Renal cortex interstitium (tissue), 15 donors: ENCODE data around the gene IQGAP1. TPM values are rescaled to one million over a fixed set of nuclear protein-coding genes. Genes with fewer than 3 reads are reported as not detected.
A peak's percentile ranks its signal among the peaks of the same experiment; 100 is the strongest.
"Not testable (repeated sequence)": the region's sequence is repeated elsewhere in the genome, so short reads cannot be mapped to it uniquely, and the experiment has no call there.

Source experiments
- DNase-seq, 11 donors: peaks; one replicate each; pipeline ENCODE4 v3.0.0-alpha.2; 2013; ENCODE audit warnings: low read depth in 9 of 11, low spot score in 4 of 11; ENCODE audit errors: extremely low read depth in 1 of 11
- long read RNA-seq, 16 experiments: transcript quantifications; one replicate each; lab custom pipeline, GENCODE V29; 2026
- polyA plus RNA-seq, 3 donors: library from polyadenylated mRNA; unstranded; fragments of 120-200 nt; gene quantifications; one replicate each; pipeline ENCODE4 v1.2.1, GENCODE V29; 2013; ENCODE audit not compliant: insufficient read length in 3 of 3

IQGAP1 gene
- polyA plus RNA-seq, result 100 to 1,000 TPM; 150 to 171 (median 154) TPM
- long read RNA-seq, donor 1, full-length matches to known transcripts, result 2 of 8 reads
- long read RNA-seq, donor 1, partial matches to known transcripts, result 6 of 8 reads
- long read RNA-seq, donor 1, other reads (novel, unspliced or antisense), result 0 of 8 reads
- long read RNA-seq, donor 2, full-length matches to known transcripts, result 6 of 22 reads
- long read RNA-seq, donor 2, partial matches to known transcripts, result 16 of 22 reads
- long read RNA-seq, donor 2, other reads (novel, unspliced or antisense), result 0 of 22 reads
- long read RNA-seq, donor 3, full-length matches to known transcripts, result 11 of 39 reads
- long read RNA-seq, donor 3, partial matches to known transcripts, result 28 of 39 reads
- long read RNA-seq, donor 3, other reads (novel, unspliced or antisense), result 0 of 39 reads
- long read RNA-seq, donor 4, full-length matches to known transcripts, result 5 of 17 reads
- long read RNA-seq, donor 4, partial matches to known transcripts, result 12 of 17 reads
- long read RNA-seq, donor 4, other reads (novel, unspliced or antisense), result 0 of 17 reads
- long read RNA-seq, donor 5, result 0 reads
- long read RNA-seq, donor 6, partial matches to known transcripts, result 30 of 37 reads
- long read RNA-seq, donor 6, other reads (novel, unspliced or antisense), result 0 of 37 reads
- long read RNA-seq, donor 7, full-length matches to known transcripts, result 11 of 95 reads
- long read RNA-seq, donor 7, partial matches to known transcripts, result 84 of 95 reads
- long read RNA-seq, donor 7, other reads (novel, unspliced or antisense), result 0 of 95 reads
- long read RNA-seq, donor 8, result 0 reads
- long read RNA-seq, donor 9, full-length matches to known transcripts, result 7 of 26 reads
- long read RNA-seq, donor 9, partial matches to known transcripts, result 19 of 26 reads
- long read RNA-seq, donor 9, other reads (novel, unspliced or antisense), result 0 of 26 reads
- long read RNA-seq, donor 10, full-length matches to known transcripts, result 10 of 43 reads
- long read RNA-seq, donor 10, partial matches to known transcripts, result 33 of 43 reads
- long read RNA-seq, donor 10, other reads (novel, unspliced or antisense), result 0 of 43 reads
- long read RNA-seq, donor 11, partial matches to known transcripts, result 23 of 23 reads
- long read RNA-seq, donor 11, other reads (novel, unspliced or antisense), result 0 of 23 reads
- long read RNA-seq, donor 12, partial matches to known transcripts, result 8 of 13 reads
- long read RNA-seq, donor 12, other reads (novel, unspliced or antisense), result 0 of 13 reads
- long read RNA-seq, donor 13, result 0 reads
- long read RNA-seq, donor 14, partial matches to known transcripts, result 18 of 24 reads
- long read RNA-seq, donor 14, other reads (novel, unspliced or antisense), result 0 of 24 reads
- long read RNA-seq, donor 15, full-length matches to known transcripts, result 6 of 6 reads
- long read RNA-seq, donor 15, partial matches to known transcripts, result 0 of 6 reads
- long read RNA-seq, donor 15, other reads (novel, unspliced or antisense), result 0 of 6 reads
- long read RNA-seq, donor 16, full-length matches to known transcripts, result 14 of 102 reads
- long read RNA-seq, donor 16, partial matches to known transcripts, result 88 of 102 reads
- long read RNA-seq, donor 16, other reads (novel, unspliced or antisense), result 0 of 102 reads

GRCh38 chr15:90387534-90388461, at the start of gene IQGAP1:
TSS of gene IQGAP1 (plus strand) at chr15:90388242. CDS start at chr15:90388342, 100 bp downstream.
- peak; percentile 79 to 93 (median 89) for DNase-seq

GRCh38 chr15:90338532-90338931, 49.5 kb upstream of the IQGAP1 start:
- DNase-seq, result no peak

- DNase-seq, result no peak
Measured at GRCh38 chr15:90340345-90340744, 47.7 kb upstream of the IQGAP1 start.

GRCh38 chr15:90343302-90343790, 44.7 kb upstream of the IQGAP1 start:
- DNase-seq, result no peak

GRCh38 chr15:90344662-90345061, 43.4 kb upstream of the IQGAP1 start:
- no peak for DNase-seq

- DNase-seq, result no peak
Measured at GRCh38 chr15:90345857-90346256, 42.2 kb upstream of the IQGAP1 start.

- not testable (repeated sequence) for DNase-seq
Measured at GRCh38 chr15:90347431-90348065, 40.5 kb upstream of the IQGAP1 start.

GRCh38 chr15:90348456-90348855, 39.6 kb upstream of the IQGAP1 start:
- no peak for DNase-seq

- DNase-seq, result no peak
Measured at GRCh38 chr15:90349072-90349471, 39.0 kb upstream of the IQGAP1 start.

GRCh38 chr15:90349821-90350220, 38.2 kb upstream of the IQGAP1 start:
- DNase-seq, result no peak

GRCh38 chr15:90351479-90352106, 36.4 kb upstream of the IQGAP1 start:
- peak in 1 of 11 donors; percentile 38 for DNase-seq

GRCh38 chr15:90352107-90352893, 35.7 kb upstream of the IQGAP1 start, which contains the start of gene ZNF774:
TSS of gene ZNF774 (plus strand) at chr15:90352284. CDS start at chr15:90354661, 2,377 bp downstream.
- DNase-seq, result peak; percentile 93 to 98 (median 96)

GRCh38 chr15:90354986-90355385, 33.1 kb upstream of the IQGAP1 start:
- DNase-seq, result no peak

- no peak for DNase-seq
Measured at GRCh38 chr15:90358124-90359033, 29.7 kb upstream of the IQGAP1 start.
